Measurements from ENCODE around the gene TSPAN32.

GRCh38 chr11:2310786-2311352 is 9.1 kb downstream of the TSPAN32 start:
- TF ChIP-seq CTCF (IDR thresholded peaks at IDR 0.05; ENCODE audit: low read depth, low read length) (no peak), EZH2phosphoT487 (IDR thresholded peaks at IDR 0.05; ENCODE audit: low read depth) (no peak)

Data from OCI-LY3 (cell line).